Activated naive CD4-positive, alpha-beta T cell (primary cell): ENCODE results near the gene KRTAP10-2.

Experiments used
- DNase-seq, 4 experiments: peaks; one replicate each; lab custom pipeline; 2025; lab: John Stamatoyannopoulos, UW

KRTAP10-2 gene

DNA sequence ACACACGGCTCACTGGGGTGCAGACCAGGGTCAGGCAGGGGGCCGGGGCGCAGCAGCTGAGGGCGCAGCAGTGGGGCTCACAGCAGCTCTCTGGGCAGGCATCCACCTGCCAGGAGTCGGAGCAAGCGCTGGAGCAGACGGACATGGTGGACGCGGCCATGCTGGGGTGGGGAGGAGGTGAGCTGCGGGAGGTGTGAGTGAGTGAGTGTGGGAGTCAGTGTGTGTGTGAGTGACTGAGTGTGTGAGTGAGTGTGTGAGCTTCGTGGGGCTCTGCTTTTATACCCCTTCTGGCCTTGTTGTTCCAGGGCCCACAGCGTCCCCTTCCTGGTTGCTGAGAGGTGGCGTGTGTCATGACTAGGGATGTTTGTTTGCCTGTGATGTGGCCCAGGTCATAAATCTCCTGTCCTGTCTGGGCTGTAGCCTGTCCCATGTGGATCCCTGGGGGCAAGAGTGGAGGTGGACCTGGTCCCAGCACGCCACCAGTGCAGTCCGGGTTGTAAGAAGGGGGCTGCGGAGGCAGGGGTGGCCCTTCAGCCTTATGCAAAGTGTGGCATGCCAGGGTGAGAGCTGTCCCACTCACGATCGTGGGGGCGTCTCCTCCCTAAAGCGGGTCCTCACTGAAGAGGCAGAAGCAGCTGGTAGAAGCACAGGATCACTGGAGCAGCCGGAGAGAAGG, 11.2 kb downstream of the KRTAP10-2 start, which contains the start of gene KRTAP10-1:
TSS of gene KRTAP10-1 (minus strand) at position 205 of the 676 bp plus-strand sequence. CDS start at position 160, 45 bp downstream.
- DNase-seq, result no peak

DNA sequence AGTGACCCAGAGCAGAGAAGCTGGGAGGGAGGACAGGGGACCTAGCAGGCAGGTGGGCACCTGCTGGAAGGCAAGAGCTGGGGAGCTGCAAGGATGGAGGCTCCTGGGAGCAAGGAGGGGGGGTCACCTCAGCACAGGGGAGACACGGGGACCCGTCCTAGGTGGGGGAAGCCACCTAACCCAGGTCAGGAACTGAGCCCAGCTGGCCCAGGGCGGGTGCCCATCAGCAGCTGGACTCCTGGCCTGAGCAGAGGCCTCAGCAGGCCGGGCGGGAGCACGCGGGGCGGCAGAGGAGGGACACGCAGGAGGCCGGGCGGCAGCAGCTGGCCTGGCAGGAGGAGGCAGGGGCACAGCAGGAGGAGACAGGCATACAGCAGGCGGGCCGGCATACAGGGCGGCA, 12.3 kb downstream of the KRTAP10-2 start:
- no peak for DNase-seq

DNA sequence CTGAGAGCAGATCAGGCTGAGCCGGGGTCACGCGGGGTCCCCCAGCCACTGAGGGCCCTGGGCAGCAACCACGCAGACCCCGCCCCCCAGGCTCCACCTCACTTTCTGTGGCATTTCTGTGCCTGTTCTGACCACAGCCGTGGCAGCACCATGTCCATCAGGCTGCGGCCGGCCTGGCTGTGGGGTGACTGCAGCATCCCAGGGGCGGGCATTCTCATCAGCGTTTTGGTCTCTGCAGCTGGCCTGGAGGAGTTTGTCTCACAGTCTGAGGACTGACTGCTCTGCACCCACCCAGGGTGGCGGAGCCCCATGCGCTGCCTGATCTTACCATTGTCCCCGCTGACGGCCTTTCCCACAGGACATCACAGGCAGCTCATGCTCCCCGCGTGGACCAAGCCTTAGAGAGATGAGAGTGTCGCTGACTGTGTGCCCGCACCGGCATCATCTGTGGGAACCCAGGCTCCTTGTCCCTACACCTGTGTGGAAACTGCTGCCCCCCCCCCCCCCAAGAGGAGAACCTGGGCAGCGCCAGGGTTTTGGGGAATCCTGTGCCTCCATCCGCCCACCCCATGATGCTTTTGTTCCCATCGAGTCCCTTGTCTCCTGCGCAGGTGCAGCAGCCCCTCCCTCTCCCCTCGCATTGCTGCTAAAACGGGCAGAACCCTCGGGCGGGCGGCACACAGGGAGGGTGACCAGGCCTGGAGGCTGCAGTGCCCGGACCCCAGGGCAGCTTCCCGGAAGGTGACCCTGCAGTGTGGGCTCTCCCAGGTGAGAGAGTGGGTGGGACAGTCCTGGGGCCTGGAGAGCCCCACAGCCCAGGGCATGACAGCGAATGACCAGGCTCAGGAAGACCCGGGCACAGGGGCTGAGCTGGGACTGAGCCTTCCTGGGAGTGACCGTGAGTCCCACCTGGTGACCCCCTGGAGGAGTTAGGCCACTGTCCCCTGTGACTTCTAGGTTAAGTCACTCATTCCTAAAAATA, 13.1 kb downstream of the KRTAP10-2 start:
- no peak for DNase-seq

DNA sequence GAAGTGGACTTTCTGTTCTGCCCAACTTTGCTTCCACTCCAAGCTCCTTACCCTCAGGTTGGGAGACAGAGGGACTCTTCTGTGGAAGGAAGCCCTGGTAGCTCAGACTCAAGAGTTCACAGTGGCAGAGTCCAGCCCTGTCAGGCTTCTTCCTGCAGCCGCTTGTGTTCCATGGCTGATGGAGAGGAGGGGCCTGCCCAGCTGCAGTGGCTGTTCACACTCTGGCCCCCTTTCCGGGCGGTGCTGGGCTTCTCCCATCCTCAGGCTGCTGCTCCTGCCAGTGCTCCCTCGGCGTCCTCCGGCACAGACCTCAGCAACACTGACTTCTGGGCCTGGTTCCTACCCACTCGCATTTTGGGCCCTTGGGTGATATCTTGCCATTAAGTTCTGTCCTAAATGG, 15.3 kb downstream of the KRTAP10-2 start:
- DNase-seq, result no peak

DNA sequence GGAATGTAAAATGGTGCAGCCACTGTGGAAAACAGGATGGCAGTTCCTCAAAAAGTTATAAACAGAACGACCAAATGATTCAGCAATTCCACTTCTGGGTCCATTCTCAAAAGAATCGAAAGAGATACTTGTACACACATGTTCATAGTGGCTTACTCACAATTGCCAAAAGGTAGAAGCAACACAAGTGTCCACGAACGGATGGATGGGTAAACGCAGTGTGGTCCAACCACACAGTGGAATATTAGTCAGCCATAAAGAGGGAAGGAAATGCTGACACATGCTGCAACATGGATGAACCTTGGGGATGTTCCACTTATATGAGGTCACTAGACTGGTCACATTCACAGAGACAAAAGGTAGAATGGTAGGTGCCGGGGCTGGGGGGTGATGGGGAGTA, 16.6 kb downstream of the KRTAP10-2 start:
- DNase-seq, result no peak

DNA sequence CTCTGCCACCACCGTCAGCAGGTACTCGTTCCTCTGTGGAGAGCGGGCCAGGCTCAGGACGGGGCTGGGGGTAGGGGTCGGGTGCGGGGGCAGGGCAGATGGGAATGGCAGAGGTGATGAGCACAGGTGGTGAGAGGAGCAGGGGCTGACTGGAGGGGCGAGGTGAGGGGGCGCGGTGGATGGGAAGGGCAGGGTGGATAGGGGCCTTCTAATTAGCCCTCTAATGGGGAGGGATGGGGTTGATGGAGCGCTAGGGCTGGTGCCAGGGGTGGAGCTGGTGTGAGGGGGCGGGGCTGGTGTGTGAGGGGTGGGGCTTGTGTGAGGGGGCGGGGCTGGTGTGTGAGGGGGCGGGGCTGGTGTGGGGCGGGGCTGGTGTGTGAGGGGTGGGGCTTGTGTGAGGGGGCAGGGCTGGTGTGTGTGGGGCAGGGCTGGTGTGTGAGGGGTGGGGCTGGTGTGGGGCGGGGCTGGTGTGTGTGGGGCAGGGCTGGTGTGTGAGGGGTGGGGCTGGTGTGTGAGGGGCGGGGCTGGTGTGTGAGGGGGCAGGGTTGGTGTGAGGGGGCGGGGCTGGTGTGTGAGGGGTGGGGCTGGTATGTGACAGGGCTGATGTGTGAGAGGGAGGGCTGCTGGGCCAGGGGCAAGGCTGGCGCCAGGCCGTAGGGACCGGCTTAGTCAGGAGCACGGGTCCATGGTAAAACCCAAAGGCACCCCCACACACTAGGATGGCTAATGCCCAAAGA, 17.2 kb downstream of the KRTAP10-2 start:
- DNase-seq, result no peak

DNA sequence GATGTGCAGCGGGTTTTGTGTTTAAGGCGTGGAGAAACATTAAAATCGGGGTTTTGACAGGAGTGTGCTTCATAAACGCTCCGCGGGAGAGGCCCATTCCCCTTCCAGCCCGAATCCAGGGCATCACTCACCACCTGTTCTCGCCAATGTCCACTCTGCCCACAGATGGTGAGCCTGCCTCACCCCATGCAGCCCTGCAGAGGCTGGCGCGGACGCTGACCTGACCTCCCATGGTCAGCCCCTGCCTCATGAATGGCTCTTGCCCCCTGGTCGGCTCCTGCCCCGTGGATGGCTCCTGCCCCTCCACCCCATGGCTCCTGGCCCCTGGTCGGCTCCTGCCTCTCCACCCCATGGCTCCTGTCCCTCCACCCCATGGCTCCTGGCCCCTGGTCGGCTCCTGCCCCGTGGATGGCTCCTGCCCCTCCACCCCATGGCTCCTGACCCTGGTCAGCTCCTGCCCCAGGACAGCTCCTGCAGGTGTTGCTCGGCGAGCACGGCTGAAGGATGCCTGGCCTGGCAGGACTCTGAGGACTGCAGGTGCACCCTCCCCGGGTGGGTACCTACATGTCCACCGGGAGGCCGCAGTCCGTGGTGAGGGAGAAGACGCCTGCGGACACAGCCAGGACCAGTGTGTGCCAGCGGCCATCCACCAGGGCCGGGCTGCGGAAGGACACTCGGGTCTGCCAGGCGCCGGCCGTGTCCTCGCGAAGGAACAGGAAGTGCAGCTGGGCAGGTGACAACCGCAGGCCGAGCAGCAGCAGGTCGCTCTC, 18.0 kb downstream of the KRTAP10-2 start:
- no peak for DNase-seq

DNA sequence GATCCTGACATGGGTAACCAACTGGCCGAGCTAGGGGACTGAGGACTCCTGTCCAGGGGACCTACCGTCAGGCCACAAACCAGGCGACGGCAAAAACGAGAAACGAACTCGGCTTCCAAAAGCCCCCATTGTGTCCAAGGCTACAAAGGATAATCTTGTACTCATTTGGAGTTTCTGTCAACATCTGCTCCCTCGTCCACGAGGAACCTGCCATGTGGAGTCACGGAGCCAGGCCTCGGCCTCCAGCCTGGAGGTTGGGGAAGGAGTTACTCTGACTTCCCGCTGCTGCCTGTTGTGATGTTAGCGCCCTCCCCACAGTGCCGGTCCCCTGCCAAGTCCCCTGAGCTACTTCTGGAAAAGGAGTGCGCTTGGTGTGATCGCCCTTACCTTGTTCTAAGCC, 18.6 kb downstream of the KRTAP10-2 start:
- no peak for DNase-seq

DNA sequence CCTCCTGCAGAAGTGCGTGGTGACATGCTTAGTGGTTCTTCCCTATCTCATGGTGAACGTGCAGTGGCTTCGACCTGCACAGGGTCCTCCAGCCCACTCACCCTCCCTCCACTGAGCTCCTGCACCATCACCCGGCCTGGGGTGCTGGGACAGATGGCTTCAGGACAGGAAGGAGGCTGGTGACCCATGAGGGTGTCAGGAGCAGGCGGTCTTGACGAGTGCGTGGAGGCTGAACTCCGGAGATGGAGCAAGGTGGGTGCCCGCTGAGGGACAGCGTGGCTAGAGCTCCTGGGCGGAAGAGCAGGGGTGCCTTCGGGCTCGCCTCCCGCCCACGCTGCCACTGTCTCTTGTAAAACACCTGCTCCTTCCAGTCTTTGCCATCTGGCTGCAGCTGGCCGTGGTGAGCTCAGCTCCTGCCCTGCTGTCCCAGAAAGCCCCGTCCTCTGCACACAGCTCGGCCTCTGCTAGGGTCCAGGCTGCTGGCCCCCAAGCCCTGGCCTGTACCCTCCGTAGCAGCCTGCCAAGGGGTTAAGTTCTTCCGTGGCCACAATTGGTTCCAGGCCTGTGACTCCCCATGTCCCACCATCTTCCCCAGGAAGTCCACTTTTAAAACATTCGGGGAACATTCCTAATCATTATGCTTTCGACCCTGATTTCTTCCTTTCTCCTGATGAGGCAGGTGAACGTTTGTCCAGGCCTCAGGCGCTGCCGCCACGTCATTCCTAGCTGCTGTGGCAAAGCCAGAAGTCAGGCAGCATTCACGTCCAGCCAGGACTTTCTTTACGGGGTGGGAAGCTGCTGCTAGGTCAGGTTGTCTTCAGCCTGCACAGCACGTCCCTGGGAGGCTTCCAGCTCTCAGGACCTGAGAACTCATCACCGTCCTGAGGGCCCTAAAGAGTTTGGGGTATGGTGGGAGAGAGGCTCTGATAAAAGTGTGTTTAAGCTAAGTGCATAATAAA, 19.4 kb downstream of the KRTAP10-2 start:
- no peak for DNase-seq

DNA sequence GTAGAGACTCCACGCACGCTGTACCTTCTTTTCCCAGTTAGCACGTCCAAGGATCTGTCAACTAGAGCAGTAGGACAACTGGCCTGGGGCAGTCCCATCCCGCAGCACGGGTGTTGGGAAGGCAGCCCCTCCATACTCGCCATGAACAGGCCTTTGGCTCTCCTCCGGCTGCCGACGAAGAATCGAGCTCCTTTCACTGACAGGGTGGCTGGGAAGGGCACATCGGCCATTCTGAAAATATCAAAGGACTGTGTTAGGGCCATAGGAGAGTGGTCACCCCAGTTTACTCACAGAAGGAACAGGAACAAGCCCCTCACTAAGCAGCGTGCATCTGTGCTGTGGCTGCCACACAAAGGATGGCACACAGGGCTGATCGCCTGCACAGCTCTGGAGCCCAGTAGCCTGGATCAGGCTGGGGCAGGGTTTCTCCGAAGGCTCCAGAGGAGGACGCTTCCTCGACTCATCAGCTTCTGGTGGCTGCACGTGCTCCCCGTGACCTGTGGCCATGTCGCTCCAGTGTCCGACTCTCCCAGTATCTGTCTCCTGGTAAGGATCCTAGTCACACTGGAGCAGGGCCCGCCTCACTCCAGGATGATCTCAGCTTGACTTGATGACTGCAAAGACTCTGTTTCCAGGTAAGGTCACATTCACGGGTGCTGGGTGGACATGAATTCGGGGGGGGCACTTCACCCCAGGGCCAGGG, 20.3 kb downstream of the KRTAP10-2 start:
- no peak for DNase-seq

DNA sequence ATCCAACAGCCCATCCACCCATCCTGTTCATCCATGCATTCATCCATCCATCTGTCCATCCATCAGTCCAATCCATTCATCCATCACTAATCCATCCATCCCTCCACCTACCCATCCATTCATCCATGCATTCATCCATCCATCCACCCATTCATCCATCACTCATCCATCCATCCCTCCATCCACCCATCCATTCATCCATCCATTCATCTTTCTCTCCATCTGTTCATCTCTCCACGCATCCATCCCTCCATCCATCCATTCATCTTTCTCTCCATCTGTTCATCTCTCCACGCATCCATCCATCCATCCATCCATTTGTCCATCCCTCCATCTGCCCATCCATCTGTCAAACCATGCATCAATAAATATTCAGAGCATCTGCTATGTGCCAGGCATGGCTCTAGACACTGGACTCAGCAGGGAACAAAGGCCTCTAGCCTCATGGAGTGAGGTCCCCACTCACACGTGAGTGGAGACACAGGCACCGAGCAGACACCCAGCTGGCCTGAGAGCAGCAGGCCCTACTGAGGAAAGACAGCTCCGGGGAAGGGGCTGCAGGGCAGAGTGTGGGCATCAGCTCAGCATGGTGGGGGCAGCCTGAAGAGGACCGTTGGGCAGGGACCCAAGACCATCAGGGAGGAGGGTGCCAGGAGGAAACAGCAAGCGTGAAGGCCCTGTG, 20.9 kb downstream of the KRTAP10-2 start:
- no peak for DNase-seq

DNA sequence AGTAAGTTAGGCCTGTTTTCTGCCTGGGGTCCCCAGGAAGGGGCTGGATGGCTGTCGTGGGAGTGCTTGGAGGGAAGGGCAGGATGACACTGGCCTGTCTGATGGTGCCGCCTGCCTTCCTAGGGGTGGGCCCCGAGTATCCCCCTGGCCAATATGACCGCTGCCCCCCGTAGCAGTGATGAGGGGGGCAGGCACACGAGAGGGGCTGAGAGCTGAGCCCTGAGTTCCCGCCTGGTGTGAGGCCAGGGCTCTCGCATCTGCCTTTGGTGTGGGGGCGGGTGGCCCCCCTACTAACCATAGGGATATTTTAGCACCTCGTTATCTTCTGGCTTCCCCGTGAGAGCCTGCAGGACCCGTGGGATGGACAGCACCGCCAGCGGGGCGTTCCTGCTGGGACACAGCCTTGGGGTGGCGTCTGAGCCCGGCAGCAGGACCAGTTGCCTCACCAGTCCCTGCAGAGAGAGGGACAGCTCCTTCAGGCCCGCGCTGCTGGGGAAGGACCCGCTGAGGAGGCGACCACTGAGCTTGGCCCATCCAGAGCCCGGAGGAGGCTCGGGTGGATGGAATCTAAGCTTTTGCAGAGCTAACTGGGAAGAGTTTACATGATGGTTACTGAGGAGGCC, 21.7 kb downstream of the KRTAP10-2 start:
- DNase-seq, result no peak

DNA sequence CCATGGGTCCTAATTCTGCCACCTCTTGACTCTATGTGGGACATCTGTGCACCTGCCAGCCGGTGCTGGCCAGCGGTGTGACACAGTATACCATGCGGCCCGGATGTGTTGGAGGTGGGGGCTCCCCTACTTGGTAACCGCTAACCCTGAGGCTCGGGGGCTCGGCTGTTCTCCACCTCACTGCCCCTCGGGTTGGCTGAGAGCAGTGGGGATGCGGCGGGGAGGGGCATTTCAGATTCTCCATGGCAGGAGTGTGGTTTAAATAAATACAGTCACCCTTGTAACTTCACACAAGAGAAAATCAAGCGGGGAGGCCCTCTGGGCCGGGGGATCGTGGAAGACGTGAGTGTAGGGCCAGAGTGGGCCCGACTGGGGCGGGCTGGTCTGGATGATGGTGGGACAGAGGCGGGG, 22.3 kb downstream of the KRTAP10-2 start:
- no peak for DNase-seq

DNA sequence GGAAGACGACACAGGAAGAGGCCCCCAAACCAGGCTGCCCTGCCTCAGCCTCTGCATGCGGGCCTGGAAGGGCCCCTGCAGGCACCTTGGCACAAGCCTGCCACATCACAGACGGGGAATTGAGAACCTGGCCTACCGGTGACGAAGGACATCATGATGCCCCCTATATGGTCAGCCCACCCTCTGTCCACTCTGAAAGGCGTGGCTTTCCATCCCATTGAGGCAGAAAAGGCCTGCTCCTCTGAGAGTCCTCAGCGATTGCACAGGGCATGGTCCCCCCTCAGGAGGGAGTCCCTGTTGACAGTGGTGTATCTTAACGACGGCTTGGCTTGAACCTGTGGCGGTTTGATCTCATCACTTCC, 22.7 kb downstream of the KRTAP10-2 start:
- no peak for DNase-seq

DNA sequence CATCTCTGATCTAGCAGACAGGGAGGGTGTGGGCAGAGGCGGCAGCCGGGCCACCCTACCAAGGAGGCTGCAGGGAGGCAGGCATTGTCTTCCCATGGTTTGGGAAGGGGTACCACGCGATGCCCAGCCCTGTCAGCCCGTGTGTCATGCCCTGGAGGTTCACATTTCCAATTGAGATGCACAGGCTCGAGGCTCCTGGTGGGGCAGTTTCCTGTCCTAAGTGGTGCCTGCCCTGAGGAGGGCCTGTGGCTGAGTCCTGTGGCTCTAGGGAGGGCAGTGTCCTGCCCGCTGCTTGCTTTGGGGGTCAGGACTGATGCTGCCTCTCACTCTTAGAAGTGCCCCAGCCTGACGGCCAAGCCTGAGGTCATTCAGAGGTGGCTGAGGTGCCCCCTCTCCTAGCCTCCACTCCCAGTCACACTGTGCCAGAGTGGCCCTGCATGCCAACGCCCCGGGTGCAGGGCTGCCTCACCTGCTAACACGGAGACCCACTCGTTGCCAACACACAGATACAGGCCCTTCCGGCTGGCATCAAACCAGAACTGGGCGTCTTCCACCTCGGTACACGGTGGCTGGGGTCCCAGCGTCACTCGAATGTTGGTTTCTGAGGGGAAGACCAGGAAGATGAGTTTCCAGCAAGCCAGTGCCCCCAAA, 23.2 kb downstream of the KRTAP10-2 start:
- DNase-seq, result no peak

DNA sequence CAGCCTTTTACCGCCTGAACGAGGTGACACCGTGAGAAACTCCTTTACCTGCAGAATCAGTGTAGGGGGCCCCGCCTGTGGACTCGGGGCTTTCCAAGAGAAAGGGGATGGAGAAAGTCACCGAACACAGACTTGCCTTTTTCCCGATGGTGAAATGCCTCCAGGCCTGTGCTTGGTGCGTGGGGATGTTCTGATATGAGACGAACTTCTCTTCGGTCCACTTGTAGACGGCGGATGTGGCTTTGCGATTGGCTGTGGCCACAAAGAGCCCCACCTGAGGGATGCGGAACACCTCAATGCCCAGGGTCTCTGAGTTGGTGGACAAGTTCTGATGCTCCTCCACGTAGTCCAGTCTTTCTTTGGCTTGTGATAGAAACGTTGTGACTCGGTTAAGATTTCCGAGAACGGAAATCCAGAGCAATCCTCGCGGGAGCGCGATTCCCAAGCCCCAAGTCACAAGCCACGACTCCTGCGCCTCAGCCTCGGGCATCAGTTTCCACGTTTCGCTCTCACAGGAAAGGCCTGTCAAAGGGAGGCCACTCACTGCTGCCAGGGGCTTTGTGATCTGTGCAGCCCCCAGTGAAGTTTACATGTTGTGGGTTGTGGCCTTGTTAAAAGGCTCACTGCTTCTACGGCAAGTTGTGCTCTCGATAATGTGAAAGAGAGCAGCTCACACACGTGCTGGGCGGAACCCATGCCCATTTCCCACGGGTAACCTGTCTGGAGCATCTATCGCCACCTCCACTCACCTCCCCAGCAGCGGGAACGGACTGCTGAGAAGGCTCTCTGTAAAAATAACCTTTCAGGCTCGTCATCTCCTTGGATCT, 23.9 kb downstream of the KRTAP10-2 start:
- DNase-seq, result no peak
